Measurements from ENCODE around the gene LMAN2L. TPM values are rescaled to one million over a fixed set of nuclear protein-coding genes. Genes with fewer than 3 reads are reported as not detected.

LMAN2L gene
- total and polyA plus RNA-seq, 2 donors (not counting 1 experiment from before 2014, with no cell fraction given), result 24.7 to 41.1 TPM

- Histone ChIP-seq H3K36me3 (ENCODE audit: control insufficient read depth, insufficient read depth, low read length) (no peaks in the 10 kb centered on the region), H3K4me1 (ENCODE audit: control insufficient read depth, extremely low read depth, insufficient read depth, low read length) (no peaks in the 10 kb centered on the region), H3K4me3 (replicated peaks in 1 of 4; ENCODE audit: control extremely low read depth in 1 of 4, insufficient read depth in 1 of 4, low read depth in 3 of 4, low read length in 4 of 4) (no peak overlapping the region), H3K4me2 (ENCODE audit: extremely low read depth, insufficient read depth, low read length) (no peak overlapping the region), H3K9ac (ENCODE audit: insufficient read depth, low read length) (no peak overlapping the region), H3K27me3 (ENCODE audit: control insufficient read depth, insufficient read depth, low read length) (peaks cover 3% of the 10 kb centered on the region), H3K27ac (ENCODE audit: insufficient read depth, low read length) (no peak overlapping the region), H3K79me2 (ENCODE audit: control insufficient read depth, insufficient read depth, low read length) (no peaks in the 10 kb centered on the region), H2AFZ (ENCODE audit: low read length) (no peak overlapping the region), H4K20me1 (ENCODE audit: control insufficient read depth, extremely low read depth, insufficient read depth, low read length) (no peaks in the 10 kb centered on the region), H3K9me3 (ENCODE audit: control insufficient read depth, insufficient read depth, low read depth, low read length) (no peaks in the 10 kb centered on the region)
- no peak for DNase-seq (ENCODE audit: low read depth in 2 of 2)
- TF ChIP-seq CTCF (conservative IDR thresholded peaks at IDR 0.05 in 1 of 2, IDR thresholded peaks at IDR 0.05 in 1 of 2; ENCODE audit: low read depth in 1 of 2, low read length in 2 of 2) (no peak), EZH2 (IDR thresholded peaks at IDR 0.05; ENCODE audit: low read length, missing control alignments) (no peak)
Observed at GRCh38 chr2:96753661-96754282, 13.9 kb upstream of the LMAN2L start.

- no peak for TF ChIP-seq CTCF (conservative IDR thresholded peaks at IDR 0.05 in 1 of 2, IDR thresholded peaks at IDR 0.05 in 1 of 2; ENCODE audit: low read depth in 1 of 2, low read length in 2 of 2)
- TF ChIP-seq EZH2 (IDR thresholded peaks at IDR 0.05; ENCODE audit: low read length, missing control alignments), result no peak
- DNase-seq (ENCODE audit: low read depth in 2 of 2), result no peak
- H2AFZ ChIP-seq (ENCODE audit: low read length), result no peak overlapping the region
Observed at GRCh38 chr2:96751800-96752199, 11.9 kb upstream of the LMAN2L start.

GRCh38 chr2:96747061-96747617 lies 7.3 kb upstream of the LMAN2L start:
- DNase-seq (ENCODE audit: low read depth in 2 of 2), result no peak
- H3K4me2 ChIP-seq (ENCODE audit: extremely low read depth, insufficient read depth, low read length), result no peak overlapping the region
- H4K20me1 ChIP-seq (ENCODE audit: control insufficient read depth, extremely low read depth, insufficient read depth, low read length), result no peaks in the 10 kb centered on the region

More at GRCh38 chr2:96751800-96752199, 11.9 kb upstream of the LMAN2L start:
- no peak overlapping the region for H3K4me3 ChIP-seq (replicated peaks in 1 of 4; ENCODE audit: control extremely low read depth in 1 of 4, insufficient read depth in 1 of 4, low read depth in 3 of 4, low read length in 4 of 4)
- H4K20me1 ChIP-seq (ENCODE audit: control insufficient read depth, extremely low read depth, insufficient read depth, low read length), result no peaks in the 10 kb centered on the region
- no peaks in the 10 kb centered on the region for H3K36me3 ChIP-seq (ENCODE audit: control insufficient read depth, insufficient read depth, low read length)
- H3K9me3 ChIP-seq (ENCODE audit: control insufficient read depth, insufficient read depth, low read depth, low read length), result no peaks in the 10 kb centered on the region
- H3K27ac ChIP-seq (ENCODE audit: insufficient read depth, low read length), result no peak overlapping the region
- H3K79me2 ChIP-seq (ENCODE audit: control insufficient read depth, insufficient read depth, low read length), result no peaks in the 10 kb centered on the region
- H3K9ac ChIP-seq (ENCODE audit: insufficient read depth, low read length), result no peak overlapping the region
- no peaks in the 10 kb centered on the region for H3K4me1 ChIP-seq (ENCODE audit: control insufficient read depth, extremely low read depth, insufficient read depth, low read length)
- H3K27me3 ChIP-seq (ENCODE audit: control insufficient read depth, insufficient read depth, low read length), result peaks cover 3% of the 10 kb centered on the region
- H3K4me2 ChIP-seq (ENCODE audit: extremely low read depth, insufficient read depth, low read length), result no peak overlapping the region

More at GRCh38 chr2:96747061-96747617, 7.3 kb upstream of the LMAN2L start:
- no peak for TF ChIP-seq CTCF (conservative IDR thresholded peaks at IDR 0.05 in 1 of 2, IDR thresholded peaks at IDR 0.05 in 1 of 2; ENCODE audit: low read depth in 1 of 2, low read length in 2 of 2)
- no peak for TF ChIP-seq EZH2 (IDR thresholded peaks at IDR 0.05; ENCODE audit: low read length, missing control alignments)
- Histone ChIP-seq H3K9ac (ENCODE audit: insufficient read depth, low read length) (no peak overlapping the region), H3K4me3 (replicated peaks in 1 of 4; ENCODE audit: control extremely low read depth in 1 of 4, insufficient read depth in 1 of 4, low read depth in 3 of 4, low read length in 4 of 4) (no peak overlapping the region), H3K79me2 (ENCODE audit: control insufficient read depth, insufficient read depth, low read length) (no peaks in the 10 kb centered on the region), H3K4me1 (ENCODE audit: control insufficient read depth, extremely low read depth, insufficient read depth, low read length) (no peaks in the 10 kb centered on the region), H3K27ac (ENCODE audit: insufficient read depth, low read length) (no peak overlapping the region), H3K36me3 (ENCODE audit: control insufficient read depth, insufficient read depth, low read length) (no peaks in the 10 kb centered on the region), H2AFZ (ENCODE audit: low read length) (no peak overlapping the region), H3K27me3 (ENCODE audit: control insufficient read depth, insufficient read depth, low read length) (peaks cover 3% of the 10 kb centered on the region), H3K9me3 (ENCODE audit: control insufficient read depth, insufficient read depth, low read depth, low read length) (no peaks in the 10 kb centered on the region)
